Testis (tissue), 3 donors: ENCODE measurements around the gene LYL1. TPM values are rescaled to one million over a fixed set of nuclear protein-coding genes. Genes with fewer than 3 reads are reported as not detected.

ENCODE experiments used
- DNase-seq: peaks from one replicate; pipeline ENCODE4 v3.0.0-alpha.2; 2019
- H3K27ac ChIP-seq, 2 donors: fragments of 200-600 bp; sonication (generic); one replicate each; pipeline ENCODE4 v1.5.1; 2019
- H3K27me3 ChIP-seq: fragments of 200-600 bp; sonication (generic); one replicate; pipeline ENCODE4 v1.5.1; 2019
- H3K36me3 ChIP-seq: fragments of 200-600 bp; sonication (generic); one replicate; pipeline ENCODE4 v1.5.1; 2017; ENCODE audit warnings: low read depth; ENCODE audit errors: missing control alignments
- H3K4me1 ChIP-seq: fragments of 200-600 bp; sonication (generic); one replicate; pipeline ENCODE4 v1.5.1; 2019
- H3K4me3 ChIP-seq, 2 donors: fragments of 200-600 bp; sonication (generic); one replicate each; pipeline ENCODE4 v1.5.1; 2017 to 2019
- H3K9me3 ChIP-seq: fragments of 200-600 bp; sonication (generic); one replicate; pipeline ENCODE4 v1.5.1; 2017
- POLR2A ChIP-seq: fragments of 450-650 bp; IDR thresholded peaks from one replicate; pipeline ENCODE4 v1.6.1; 2017; ENCODE audit warnings: antibody characterized with exemption, mild to moderate bottlenecking, moderate library complexity
- WGBS, 2 donors: methylation state at CpG; one replicate each; pipeline ENCODE4 v1.1.5; 2018; 5-methylcytosine and 5-hydroxymethylcytosine counted together
- intact Hi-C: fragments of 100-400 bp; cut with DNase I; formaldehyde crosslinking; loops from one replicate; pipeline ENCODE4 v1.15.1; 2023; ENCODE audit warnings: low total_unique reads
- polyA plus RNA-seq: library from polyadenylated mRNA; stranded (reverse); fragments of 350-450 nt; fragmentation: Illumina TruSeq; extraction: RNeasy Lipid Tissue Mini Kit (QIAGEN cat#74804); gene quantifications from one replicate; pipeline ENCODE4 v1.2.3, GENCODE V29; 2014; ENCODE audit warnings: low read depth, low replicate concordance; ENCODE audit not compliant: insufficient read depth
- total RNA-seq, 2 donors: library from RNA; depleted of rRNA; stranded (reverse); fragments of >200 nt; gene quantifications; one replicate each; pipeline ENCODE4 v1.2.3, GENCODE V29; 2016
- TF ChIP-seq, protein P1 (sequence below), 3 experiments: fragments of 450-650 bp in 2 of 3; fragments of 200-600 bp in 1 of 3; sonication (generic) in 1 of 3; IDR thresholded peaks; one replicate each; pipeline ENCODE4 v1.5.1; 2016 to 2019; ENCODE audit warnings: antibody characterized with exemption in 3 of 3, mild to moderate bottlenecking in 2 of 3, moderate library complexity in 1 of 3

Gene LYL1
- total and polyA plus RNA-seq, 3 donors from 2014 or later = 15.9 to 35.8 (median 21.9) TPM

DNA sequence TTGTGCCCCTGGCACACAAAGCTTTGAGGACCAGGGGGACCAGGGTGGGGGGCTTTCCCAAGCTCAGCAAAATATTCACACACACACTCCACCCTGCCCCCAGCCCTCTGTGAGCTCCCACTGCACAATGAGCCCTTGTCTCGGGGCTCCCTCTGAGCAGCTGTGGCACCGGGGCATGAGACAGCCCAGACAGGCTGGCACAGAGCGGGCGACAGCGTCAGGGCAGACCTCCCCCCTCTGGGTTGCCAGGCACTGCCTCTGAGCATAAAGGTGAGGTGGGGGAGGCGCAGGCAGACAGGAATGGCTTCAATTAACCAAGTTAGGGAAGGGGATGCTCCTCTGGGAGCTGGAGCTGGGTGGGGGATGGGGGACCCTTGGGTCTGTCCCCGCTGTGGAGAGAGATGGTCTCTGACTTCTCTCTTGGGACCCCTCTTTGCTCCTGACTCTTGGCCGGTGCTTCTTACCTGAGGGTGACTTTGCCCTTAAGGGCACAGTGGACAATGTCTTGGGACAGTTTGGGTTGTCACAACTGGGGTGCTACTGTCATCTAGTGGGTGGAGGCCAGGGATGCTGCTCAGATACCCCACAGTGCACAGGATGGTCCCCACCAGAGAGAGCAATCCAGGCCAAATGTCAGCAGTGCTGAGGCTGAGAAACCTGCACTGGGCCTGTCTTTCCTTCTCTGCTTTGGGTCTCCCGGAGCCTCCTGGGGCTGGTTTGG lies 30.3 kb downstream of the LYL1 start:
- H3K27me3 ChIP-seq = no peaks in the 10 kb centered on the region
- TF ChIP-seq, protein P1, sequence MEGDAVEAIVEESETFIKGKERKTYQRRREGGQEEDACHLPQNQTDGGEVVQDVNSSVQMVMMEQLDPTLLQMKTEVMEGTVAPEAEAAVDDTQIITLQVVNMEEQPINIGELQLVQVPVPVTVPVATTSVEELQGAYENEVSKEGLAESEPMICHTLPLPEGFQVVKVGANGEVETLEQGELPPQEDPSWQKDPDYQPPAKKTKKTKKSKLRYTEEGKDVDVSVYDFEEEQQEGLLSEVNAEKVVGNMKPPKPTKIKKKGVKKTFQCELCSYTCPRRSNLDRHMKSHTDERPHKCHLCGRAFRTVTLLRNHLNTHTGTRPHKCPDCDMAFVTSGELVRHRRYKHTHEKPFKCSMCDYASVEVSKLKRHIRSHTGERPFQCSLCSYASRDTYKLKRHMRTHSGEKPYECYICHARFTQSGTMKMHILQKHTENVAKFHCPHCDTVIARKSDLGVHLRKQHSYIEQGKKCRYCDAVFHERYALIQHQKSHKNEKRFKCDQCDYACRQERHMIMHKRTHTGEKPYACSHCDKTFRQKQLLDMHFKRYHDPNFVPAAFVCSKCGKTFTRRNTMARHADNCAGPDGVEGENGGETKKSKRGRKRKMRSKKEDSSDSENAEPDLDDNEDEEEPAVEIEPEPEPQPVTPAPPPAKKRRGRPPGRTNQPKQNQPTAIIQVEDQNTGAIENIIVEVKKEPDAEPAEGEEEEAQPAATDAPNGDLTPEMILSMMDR (IDR thresholded peaks at IDR 0.05) = no peak
- TF ChIP-seq POLR2A = no peak
- intact Hi-C loops = no loop called here
- no peaks in the 10 kb centered on the region for H3K36me3 ChIP-seq
- H3K9me3 ChIP-seq = no peaks in the 10 kb centered on the region
- no peak overlapping the region for H3K4me3 ChIP-seq
- peaks cover 43% of the 10 kb centered on the region for H3K4me1 ChIP-seq
- DNase-seq = no peak
- no peak overlapping the region for H3K27ac ChIP-seq
- 68 to 75% methylated on average over 8 to 9 of the region's 9 CpGs for WGBS, 2 donors

DNA sequence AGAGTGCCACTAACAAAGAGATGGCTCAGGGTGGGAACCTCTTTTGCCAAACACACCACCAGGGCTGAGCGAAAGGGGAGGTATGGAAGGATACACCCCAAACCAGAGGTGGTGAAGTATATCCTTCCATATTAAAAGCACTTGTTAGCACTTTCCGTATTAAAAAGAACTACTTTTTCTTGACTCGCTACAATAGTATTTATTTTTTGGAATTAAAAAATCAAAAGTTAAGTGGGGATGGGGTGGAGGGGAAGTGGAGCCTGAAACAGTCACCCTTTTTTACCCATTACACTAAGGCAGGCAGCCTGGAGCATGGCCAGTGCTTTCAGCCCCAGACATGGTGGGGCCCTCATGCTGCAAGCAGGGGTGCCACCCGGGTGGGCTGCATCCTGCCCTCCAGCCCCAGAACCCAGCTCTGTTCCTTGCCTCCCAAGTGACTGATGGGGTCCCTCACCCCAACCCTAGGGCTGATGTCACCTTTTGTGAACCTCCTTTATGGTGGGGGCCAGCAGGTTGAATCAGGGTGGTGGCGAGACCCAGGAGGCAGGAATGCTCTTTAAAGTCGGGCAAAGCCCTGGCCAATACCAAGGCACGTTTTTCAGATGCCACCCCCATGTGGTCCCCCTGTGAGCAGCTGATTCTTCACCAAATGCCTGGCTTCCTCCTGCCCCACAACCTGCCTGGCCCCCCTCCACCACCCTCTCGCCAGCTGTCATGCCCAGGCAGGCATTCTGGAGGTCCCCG lies 31.0 kb downstream of the LYL1 start:
- Histone ChIP-seq H3K4me3 (no peak overlapping the region), H3K9me3 (no peaks in the 10 kb centered on the region), H3K27ac (no peak overlapping the region), H3K27me3 (no peaks in the 10 kb centered on the region), H3K36me3 (no peaks in the 10 kb centered on the region), H3K4me1 (peaks cover 43% of the 10 kb centered on the region)
- TF ChIP-seq, protein P1 (IDR thresholded peaks at IDR 0.05) = no peak
- TF ChIP-seq POLR2A = no peak
- DNase-seq = no peak
- 66 to 74% methylated on average over 8 to 9 of the region's 9 CpGs for WGBS, 2 donors
- intact Hi-C loops = no loop called here

DNA sequence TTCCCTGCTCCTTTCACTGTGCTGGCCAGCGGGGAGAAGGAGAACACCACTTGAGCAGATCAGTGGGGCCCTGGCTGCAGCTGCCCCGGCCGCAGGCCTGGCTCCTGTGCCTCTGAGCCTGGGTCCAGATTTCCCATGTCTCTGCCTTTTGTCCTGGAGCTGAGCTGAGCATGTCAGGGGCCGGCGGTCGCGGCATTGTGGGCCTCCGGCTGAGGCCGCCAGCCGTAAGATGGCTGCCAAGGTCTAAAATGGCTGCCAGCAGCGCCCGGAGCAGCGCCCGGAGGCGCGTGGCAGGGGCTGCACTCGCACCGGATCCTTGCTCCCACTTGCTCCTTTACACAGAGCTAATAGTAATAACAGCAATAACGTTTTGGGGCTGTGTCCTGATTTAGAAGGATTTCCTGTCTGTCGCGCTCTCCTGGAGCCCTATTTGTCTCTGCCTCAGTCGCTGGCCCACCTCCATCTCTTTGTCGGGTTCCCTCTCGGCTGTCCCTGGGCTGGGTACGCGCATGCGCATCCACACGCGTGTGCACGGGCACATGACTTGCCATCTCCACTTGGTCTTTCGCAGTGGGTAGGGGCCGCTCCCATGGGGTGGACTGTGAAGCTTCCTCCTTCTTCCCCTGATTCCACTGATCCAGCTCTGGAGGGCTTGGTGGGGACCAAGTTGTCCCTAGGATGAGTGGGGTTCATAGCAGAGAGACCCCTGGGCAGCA lies 32.1 kb downstream of the LYL1 start:
- WGBS, 2 donors = 82 to 92% methylated on average over 16 to 32 of the region's 32 CpGs
- peak overlapping the region in 1 of 2 donors; percentile 15 for H3K4me3 ChIP-seq

DNA sequence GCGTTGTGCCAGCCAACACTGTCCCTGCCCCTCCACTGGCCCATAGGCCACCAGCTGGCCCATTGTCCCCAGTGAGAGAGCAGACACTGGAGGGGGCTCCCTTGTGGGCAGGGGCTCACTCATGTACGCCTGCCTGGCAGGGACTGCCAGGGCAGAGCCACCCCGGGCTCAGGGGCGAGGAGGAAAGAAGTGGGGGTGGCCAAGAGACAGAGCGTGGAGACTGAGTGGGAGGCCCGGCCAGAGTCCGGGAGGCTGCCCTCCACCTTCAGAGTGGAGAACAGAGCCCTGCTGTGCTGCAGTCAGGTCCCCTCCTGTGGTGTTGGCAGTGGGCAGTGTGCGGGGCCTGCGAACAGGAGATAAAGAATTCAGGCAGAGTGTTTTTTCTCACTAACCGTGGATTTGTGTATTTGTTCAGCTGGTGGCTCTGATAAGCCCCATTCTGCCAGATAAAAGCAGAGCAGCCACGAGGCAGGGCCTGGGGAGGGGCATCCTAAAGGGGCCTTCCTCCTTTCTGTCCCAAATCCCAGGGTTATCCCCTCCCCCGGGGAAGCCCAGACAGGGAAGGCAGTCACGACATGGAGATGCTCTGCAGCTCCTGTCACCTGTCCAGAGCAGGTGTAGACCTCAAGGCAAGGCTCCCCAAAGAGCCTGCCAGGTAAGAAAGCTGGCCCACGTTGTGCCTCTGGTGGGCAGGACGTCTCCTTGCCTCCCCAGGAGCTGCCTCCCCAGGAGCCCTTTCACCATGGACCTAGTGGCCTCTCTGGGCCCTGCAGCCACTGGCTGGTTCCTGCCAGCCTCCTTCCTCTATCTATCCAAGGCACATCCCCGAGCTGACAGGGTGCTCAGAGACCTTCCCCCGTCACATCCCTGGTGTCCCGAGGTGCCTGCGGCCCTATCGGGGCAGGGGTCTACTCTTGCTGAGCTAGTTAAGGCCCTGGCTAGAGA lies 33.0 kb downstream of the LYL1 start:
- Histone ChIP-seq H3K27me3 (no peaks in the 10 kb centered on the region), H3K9me3 (no peaks in the 10 kb centered on the region), H3K4me3 (peak overlapping the region in 1 of 2 donors; percentile 15), H3K36me3 (no peaks in the 10 kb centered on the region), H3K4me1 (peaks cover 50% of the 10 kb centered on the region), H3K27ac (peak overlapping the region in 1 of 2 donors; percentile 27)
- intact Hi-C loops = no loop called here
- TF ChIP-seq POLR2A = no peak
- TF ChIP-seq, protein P1 (IDR thresholded peaks at IDR 0.05) = no peak
- 48 to 51% methylated on average over 5 to 20 of the region's 20 CpGs for WGBS, 2 donors
- no peak for DNase-seq

More for the DNA sequence above, 32.1 kb downstream of the LYL1 start:
- Histone ChIP-seq H3K27ac (peak overlapping the region in 1 of 2 donors; percentile 27), H3K9me3 (no peaks in the 10 kb centered on the region), H3K27me3 (no peaks in the 10 kb centered on the region), H3K4me1 (peaks cover 46% of the 10 kb centered on the region), H3K36me3 (no peaks in the 10 kb centered on the region)
- TF ChIP-seq, protein P1 (IDR thresholded peaks at IDR 0.05) = no peak
- no peak for TF ChIP-seq POLR2A
- intact Hi-C loops = no loop called here
- DNase-seq = no peak
